HFFc6 (cell line): ENCODE measurements around the gene PRKD2. TPM values are rescaled to one million over a fixed set of nuclear protein-coding genes. Genes with fewer than 3 reads are reported as not detected.

ENCODE experiments used
- DNase-seq: peaks from one replicate; pipeline ENCODE4 v3.0.0-alpha.2; 2018
- H3K27ac Mint-ChIP-seq: 2 replicates; pipeline ENCODE4 v1.8.0; 2020; ENCODE audit warnings: mild to moderate bottlenecking, mixed read lengths
- H3K27me3 Mint-ChIP-seq: 2 replicates; pipeline ENCODE4 v1.8.0; 2021; ENCODE audit warnings: mild to moderate bottlenecking, moderate library complexity, mixed read lengths; ENCODE audit not compliant: insufficient read depth
- H3K36me3 Mint-ChIP-seq: 2 replicates; pipeline ENCODE4 v1.8.0; 2021; ENCODE audit warnings: low read depth, mixed read lengths
- H3K4me1 Mint-ChIP-seq: 2 replicates; pipeline ENCODE4 v1.8.0; 2020; ENCODE audit warnings: low read depth, mixed read lengths
- H3K4me3 Mint-ChIP-seq: 2 replicates; pipeline ENCODE4 v1.8.0; 2020; ENCODE audit warnings: mild to moderate bottlenecking, moderate library complexity, mixed read lengths
- H3K9me3 Mint-ChIP-seq: 2 replicates; pipeline ENCODE4 v1.8.0; 2020; ENCODE audit warnings: mild to moderate bottlenecking, mixed read lengths
- total RNA-seq, 6 experiments: library from RNA; stranded (reverse); fragmentation: NEBNext Ultra II Directional; extraction: Animal tissue kit (Norgen Biotek cat#: 25700); gene quantifications; 2 replicates in 1 of 6; 3 replicates in 5 of 6; pipeline ENCODE4 v1.2.3, GENCODE V29; 2021
- TF ChIP-seq, protein P1 (sequence below): fragments of 200-600 bp; sonication (generic); IDR thresholded peaks from 2 replicates; pipeline ENCODE4 v1.5.0; 2021; ENCODE audit warnings: antibody characterized with exemption, mild to moderate bottlenecking

PRKD2 gene
- total RNA-seq, 6 experiments from 2014 or later, result 35.3 to 42.2 (median 38.4) TPM

DNA sequence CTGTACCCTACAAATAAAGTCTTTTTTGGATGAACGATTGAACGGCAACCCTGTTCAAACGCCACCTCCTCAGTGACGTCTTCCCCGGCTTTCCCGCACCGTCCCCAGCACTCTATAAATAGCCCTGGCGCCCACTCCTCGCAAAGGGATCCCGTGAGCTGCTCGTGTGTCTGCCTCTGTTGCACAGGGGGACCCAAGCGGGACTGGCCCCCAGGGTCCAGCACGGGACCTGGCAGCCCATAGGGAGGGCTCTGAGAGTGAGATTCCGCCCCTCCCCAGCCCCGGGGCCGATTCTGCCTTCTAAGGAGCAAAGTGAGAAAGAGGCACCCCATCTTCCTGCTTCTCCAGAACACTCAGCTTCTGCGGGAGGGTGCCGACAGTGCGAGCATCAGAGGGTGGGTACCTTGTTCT is 20.9 kb upstream of the PRKD2 start:
- no peaks in the 10 kb centered on the region for H3K9me3 Mint-ChIP-seq

DNA sequence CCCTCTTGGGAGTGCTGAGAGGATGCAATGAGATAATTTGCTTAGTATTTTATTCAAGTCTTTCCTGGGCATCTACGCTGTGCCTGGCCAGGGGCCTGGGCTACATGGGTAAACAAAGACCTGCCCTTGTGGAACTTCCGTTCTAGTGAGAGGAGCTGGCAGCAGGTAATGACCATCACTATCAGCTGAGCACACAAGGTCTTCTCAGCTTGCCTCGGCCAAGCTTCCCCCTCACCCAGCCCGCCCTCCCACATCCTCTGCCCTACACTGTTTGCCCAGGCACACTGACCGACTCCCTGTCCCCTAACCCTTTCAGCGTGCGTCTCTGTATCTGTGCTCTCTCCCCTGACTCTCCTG is 20.4 kb upstream of the PRKD2 start:
- Mint-ChIP-seq H3K27me3 (peaks cover 2% of the 10 kb centered on the region), H3K27ac (no peak overlapping the region), H3K9me3 (no peaks in the 10 kb centered on the region), H3K4me3 (no peak overlapping the region), H3K36me3 (peaks cover 18% of the 10 kb centered on the region), H3K4me1 (peaks cover 39% of the 10 kb centered on the region)
- TF ChIP-seq, protein P1, sequence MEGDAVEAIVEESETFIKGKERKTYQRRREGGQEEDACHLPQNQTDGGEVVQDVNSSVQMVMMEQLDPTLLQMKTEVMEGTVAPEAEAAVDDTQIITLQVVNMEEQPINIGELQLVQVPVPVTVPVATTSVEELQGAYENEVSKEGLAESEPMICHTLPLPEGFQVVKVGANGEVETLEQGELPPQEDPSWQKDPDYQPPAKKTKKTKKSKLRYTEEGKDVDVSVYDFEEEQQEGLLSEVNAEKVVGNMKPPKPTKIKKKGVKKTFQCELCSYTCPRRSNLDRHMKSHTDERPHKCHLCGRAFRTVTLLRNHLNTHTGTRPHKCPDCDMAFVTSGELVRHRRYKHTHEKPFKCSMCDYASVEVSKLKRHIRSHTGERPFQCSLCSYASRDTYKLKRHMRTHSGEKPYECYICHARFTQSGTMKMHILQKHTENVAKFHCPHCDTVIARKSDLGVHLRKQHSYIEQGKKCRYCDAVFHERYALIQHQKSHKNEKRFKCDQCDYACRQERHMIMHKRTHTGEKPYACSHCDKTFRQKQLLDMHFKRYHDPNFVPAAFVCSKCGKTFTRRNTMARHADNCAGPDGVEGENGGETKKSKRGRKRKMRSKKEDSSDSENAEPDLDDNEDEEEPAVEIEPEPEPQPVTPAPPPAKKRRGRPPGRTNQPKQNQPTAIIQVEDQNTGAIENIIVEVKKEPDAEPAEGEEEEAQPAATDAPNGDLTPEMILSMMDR, result no peak
- DNase-seq, result no peak

More for the DNA sequence above, 20.9 kb upstream of the PRKD2 start:
- Mint-ChIP-seq H3K36me3 (peaks cover 18% of the 10 kb centered on the region), H3K4me3 (no peak overlapping the region), H3K27me3 (peaks cover 2% of the 10 kb centered on the region), H3K4me1 (peaks cover 37% of the 10 kb centered on the region), H3K27ac (no peak overlapping the region)
- no peak for DNase-seq
- TF ChIP-seq, protein P1, result no peak

DNA sequence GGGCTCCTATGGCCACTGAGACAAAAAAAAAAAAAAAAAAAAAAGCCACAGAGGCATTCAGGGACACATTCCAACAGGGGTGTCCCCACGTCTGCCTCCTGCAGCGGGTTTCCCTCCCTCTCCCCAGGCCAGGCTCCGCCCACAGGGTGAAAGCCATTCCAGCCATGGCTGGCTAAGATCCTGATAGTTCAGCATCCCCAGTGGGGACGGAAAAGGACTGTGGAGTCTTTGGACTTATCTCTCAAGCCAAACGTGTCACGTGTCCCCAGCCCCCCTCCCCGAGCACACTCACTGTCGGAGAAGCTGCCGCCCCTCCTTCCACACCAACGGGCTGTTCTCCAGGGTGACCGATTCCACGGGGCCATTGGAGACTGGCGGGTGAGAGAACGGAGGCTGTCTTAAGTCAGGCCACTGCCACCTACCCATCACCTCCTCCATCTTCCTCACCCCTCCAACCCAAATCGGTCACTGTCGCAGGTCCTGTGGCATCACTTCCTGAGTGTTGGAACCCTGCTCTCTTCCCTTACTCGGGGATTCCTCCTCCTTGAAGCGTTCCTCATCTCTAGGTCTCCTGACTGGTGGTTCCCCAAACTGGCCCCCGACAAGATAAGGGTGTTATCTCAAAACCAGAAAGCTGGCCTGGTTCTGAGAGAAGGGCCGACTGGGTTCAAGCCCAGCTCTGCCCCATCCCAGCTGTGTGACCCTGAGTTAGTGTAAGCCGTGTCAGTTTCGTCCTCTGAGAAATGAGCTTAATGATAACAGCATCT is 19.8 kb upstream of the PRKD2 start:
- TF ChIP-seq, protein P1, result no peak
- DNase-seq, result no peak
- peaks cover 5% of the 10 kb centered on the region for H3K27me3 Mint-ChIP-seq
- H3K4me3 Mint-ChIP-seq, result no peak overlapping the region
- peaks cover 24% of the 10 kb centered on the region for H3K36me3 Mint-ChIP-seq
- H3K4me1 Mint-ChIP-seq, result peaks cover 39% of the 10 kb centered on the region
- H3K9me3 Mint-ChIP-seq, result no peaks in the 10 kb centered on the region
- 0 out of 2 replicates have a peak overlapping the region, but pooled peaks have one; percentile 21 for H3K27ac Mint-ChIP-seq

DNA sequence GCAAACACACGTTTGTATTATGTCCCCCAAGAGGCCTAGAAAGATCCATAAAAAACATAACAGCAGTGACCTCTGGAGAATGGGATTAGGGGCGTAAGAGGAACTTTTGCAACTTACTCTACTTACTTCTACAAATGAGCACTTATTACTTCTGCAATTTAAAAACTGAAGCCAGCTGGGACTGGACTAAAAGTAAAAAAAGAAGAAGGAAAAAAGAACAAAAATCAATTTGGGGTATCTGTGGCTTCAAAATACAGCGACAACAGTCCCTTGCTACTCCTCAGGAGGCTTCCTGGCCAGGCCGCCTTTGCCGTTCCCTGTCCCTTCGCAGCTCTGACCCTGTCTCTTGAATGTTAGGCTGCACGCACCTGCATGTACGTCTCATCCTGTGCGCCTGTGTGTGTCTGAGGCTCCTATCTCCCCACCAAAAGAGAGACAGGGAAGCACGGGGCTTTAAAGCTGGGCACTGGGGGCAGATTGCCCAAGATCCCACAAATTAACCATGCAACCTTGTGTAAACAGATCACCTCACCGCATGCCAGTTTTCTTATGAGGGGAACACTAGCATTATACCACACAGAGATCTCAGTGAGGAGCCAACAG is 16.9 kb upstream of the PRKD2 start:
- H3K4me3 Mint-ChIP-seq, result no peak overlapping the region
- H3K4me1 Mint-ChIP-seq, result peaks cover 37% of the 10 kb centered on the region
- no peak for DNase-seq
- H3K9me3 Mint-ChIP-seq, result no peaks in the 10 kb centered on the region
- H3K27ac Mint-ChIP-seq, result peak overlapping the region; percentile 31; the same call in 1 of the 2 replicates
- H3K27me3 Mint-ChIP-seq, result peaks cover 5% of the 10 kb centered on the region
- TF ChIP-seq, protein P1, result no peak
- peaks cover 35% of the 10 kb centered on the region for H3K36me3 Mint-ChIP-seq

DNA sequence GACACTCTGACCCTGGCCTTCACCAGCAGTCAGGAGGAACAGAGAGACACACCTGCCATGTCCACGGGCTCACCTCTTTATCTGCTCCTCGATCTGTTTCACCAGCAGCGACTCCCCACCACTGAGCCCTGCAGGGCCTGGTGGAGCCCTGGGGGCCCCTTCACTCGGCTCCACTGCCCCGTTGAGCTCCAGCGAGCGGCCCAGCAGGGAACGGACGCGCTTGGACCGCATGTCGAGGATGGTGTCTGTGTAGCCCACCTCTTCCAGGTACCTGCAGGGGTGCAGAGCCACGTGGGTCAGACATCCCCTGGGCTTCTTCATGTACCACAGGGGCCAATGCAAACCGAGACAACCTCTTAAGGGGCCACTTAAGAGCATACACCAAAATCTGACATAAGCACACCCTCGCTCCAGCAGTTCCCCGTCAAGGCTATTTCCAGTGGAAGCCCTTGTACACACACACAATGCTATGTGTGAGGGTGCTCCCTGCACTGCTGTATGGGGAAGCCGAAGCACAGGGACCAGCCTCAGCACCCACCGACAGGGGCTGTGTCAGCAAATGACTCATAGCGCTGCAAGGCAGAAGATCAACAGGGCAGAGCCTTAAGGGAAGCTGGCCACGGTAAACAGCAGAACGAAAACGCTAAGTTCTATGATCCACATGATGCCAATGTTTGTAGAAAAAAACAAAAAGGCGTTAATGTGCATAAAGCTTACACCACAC is 16.2 kb upstream of the PRKD2 start:
- TF ChIP-seq, protein P1, result no peak
- no peaks in the 10 kb centered on the region for H3K9me3 Mint-ChIP-seq
- H3K4me3 Mint-ChIP-seq, result no peak overlapping the region
- H3K36me3 Mint-ChIP-seq, result peaks cover 38% of the 10 kb centered on the region
- no peak for DNase-seq
- H3K27me3 Mint-ChIP-seq, result peaks cover 5% of the 10 kb centered on the region
- H3K4me1 Mint-ChIP-seq, result peaks cover 38% of the 10 kb centered on the region
- H3K27ac Mint-ChIP-seq, result 0 out of 2 replicates have a peak overlapping the region, but pooled peaks have one; percentile 31
